GM18519 (cell line): Measurements from ENCODE around the gene STAT6.
"Not testable (repeated sequence)": the region's sequence is repeated elsewhere in the genome, so short reads cannot be mapped to it uniquely, and the experiment has no call there.

Source experiments
- ATAC-seq: cut with Tn5 transposase; IDR thresholded peaks from one replicate; pipeline ENCODE4 v1.9.1; 2021; ENCODE audit warnings: mild to moderate bottlenecking, moderate library complexity; ENCODE audit not compliant: unreplicated experiment, low FRiP score

The STAT6 gene

GRCh38 chr12:57053146-57053545 lies 58.0 kb downstream of the STAT6 start:
- not testable (repeated sequence) for ATAC-seq

GRCh38 chr12:57051011-57051410 lies 60.2 kb downstream of the STAT6 start:
- no peak for ATAC-seq

GRCh38 chr12:57049890-57050289 lies 61.3 kb downstream of the STAT6 start, which contains the start of gene MYO1A:
Gene MYO1A (minus strand): TSS chr12:57050129. CDS start chr12:57048323, 1,806 bp downstream.
- ATAC-seq, result no peak

GRCh38 chr12:57049119-57049446 lies 62.1 kb downstream of the STAT6 start:
- ATAC-seq, result no peak

- no peak for ATAC-seq
Observed at GRCh38 chr12:57048423-57049118, 62.6 kb downstream of the STAT6 start.

- no peak for ATAC-seq
Observed at GRCh38 chr12:57047981-57048380, 63.2 kb downstream of the STAT6 start.

- no peak for ATAC-seq
Observed at GRCh38 chr12:57046947-57047890, 63.9 kb downstream of the STAT6 start.

- no peak for ATAC-seq
Observed at GRCh38 chr12:57046086-57046791, 64.9 kb downstream of the STAT6 start.
